Measurements from ENCODE around the gene ARMC2. TPM values are rescaled to one million over a fixed set of nuclear protein-coding genes. Genes with fewer than 3 reads are reported as not detected.

Gene ARMC2
- polyA plus RNA-seq, 2 of the 4 experiments (the other 2 are of a cell fraction): 2.1 to 4.9 TPM

DNA sequence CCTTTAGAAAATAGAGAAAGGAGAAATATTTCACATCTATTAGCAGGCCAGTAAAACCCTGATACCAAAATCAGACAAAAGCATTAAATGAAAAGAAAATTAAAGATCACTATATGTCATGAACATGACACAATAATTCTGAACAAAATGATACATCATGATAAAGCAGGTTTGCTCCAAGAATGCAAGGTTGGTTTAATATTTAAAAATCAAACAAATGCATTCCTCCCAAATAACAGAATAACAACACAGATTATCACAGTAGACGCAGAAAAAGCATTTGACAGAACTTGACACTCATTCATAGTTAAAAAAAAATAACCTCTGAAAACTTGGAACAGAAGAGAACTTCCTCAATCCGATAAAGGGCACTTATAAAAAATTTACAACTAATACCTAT lies 22.9 kb upstream of the ARMC2 start:
- Histone ChIP-seq H3K27ac (no peak overlapping the region), H3K4me1 (no peaks in the 10 kb centered on the region), H3K4me2 (no peak overlapping the region), H3K4me3 (no peak overlapping the region), H3K9me3 (peaks cover 3% of the 10 kb centered on the region; the same call in 1 of the 3 replicates)
- no peak for TF ChIP-seq HEYL (CRISPR knock-in tag; IDR thresholded peaks at IDR 0.05)
- TF ChIP-seq HDAC2 (IDR thresholded peaks at IDR 0.05): no peak
- no peak for TF ChIP-seq TP53 (CRISPR knock-in tag; IDR thresholded peaks at IDR 0.05)
- no peak for TF ChIP-seq EP300 (IDR thresholded peaks at IDR 0.05)
- TF ChIP-seq SREBF2 (IDR thresholded peaks at IDR 0.05): no peak
- no peak for TF ChIP-seq FOSL2 (IDR thresholded peaks at IDR 0.05)
- TF ChIP-seq FOSL2 (CRISPR knock-in tag; IDR thresholded peaks at IDR 0.05): no peak
- TF ChIP-seq, protein P1, sequence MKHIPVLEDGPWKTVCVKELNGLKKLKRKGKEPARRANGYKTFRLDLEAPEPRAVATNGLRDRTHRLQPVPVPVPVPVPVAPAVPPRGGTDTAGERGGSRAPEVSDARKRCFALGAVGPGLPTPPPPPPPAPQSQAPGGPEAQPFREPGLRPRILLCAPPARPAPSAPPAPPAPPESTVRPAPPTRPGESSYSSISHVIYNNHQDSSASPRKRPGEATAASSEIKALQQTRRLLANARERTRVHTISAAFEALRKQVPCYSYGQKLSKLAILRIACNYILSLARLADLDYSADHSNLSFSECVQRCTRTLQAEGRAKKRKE (CRISPR knock-in tag; IDR thresholded peaks at IDR 0.05; ENCODE audit: low read depth): no peak
- TF ChIP-seq KDM1A (IDR thresholded peaks at IDR 0.05; ENCODE audit: low read depth): no peak
- TF ChIP-seq MAX (IDR thresholded peaks at IDR 0.05): no peak
- no peak for TF ChIP-seq NR3C1 (IDR thresholded peaks at IDR 0.05)
- no peak for TF ChIP-seq POLR2AphosphoS2 (conservative IDR thresholded peaks at IDR 0.05; ENCODE audit: low read length)
- TF ChIP-seq, protein P2, sequence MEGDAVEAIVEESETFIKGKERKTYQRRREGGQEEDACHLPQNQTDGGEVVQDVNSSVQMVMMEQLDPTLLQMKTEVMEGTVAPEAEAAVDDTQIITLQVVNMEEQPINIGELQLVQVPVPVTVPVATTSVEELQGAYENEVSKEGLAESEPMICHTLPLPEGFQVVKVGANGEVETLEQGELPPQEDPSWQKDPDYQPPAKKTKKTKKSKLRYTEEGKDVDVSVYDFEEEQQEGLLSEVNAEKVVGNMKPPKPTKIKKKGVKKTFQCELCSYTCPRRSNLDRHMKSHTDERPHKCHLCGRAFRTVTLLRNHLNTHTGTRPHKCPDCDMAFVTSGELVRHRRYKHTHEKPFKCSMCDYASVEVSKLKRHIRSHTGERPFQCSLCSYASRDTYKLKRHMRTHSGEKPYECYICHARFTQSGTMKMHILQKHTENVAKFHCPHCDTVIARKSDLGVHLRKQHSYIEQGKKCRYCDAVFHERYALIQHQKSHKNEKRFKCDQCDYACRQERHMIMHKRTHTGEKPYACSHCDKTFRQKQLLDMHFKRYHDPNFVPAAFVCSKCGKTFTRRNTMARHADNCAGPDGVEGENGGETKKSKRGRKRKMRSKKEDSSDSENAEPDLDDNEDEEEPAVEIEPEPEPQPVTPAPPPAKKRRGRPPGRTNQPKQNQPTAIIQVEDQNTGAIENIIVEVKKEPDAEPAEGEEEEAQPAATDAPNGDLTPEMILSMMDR (IDR thresholded peaks at IDR 0.05): no peak
- TF ChIP-seq, protein P3, sequence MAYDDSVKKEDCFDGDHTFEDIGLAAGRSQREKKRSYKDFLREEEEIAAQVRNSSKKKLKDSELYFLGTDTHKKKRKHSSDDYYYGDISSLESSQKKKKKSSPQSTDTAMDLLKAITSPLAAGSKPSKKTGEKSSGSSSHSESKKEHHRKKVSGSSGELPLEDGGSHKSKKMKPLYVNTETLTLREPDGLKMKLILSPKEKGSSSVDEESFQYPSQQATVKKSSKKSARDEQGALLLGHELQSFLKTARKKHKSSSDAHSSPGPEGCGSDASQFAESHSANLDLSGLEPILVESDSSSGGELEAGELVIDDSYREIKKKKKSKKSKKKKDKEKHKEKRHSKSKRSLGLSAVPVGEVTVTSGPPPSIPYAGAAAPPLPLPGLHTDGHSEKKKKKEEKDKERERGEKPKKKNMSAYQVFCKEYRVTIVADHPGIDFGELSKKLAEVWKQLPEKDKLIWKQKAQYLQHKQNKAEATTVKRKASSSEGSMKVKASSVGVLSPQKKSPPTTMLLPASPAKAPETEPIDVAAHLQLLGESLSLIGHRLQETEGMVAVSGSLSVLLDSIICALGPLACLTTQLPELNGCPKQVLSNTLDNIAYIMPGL (CRISPR knock-in tag; IDR thresholded peaks at IDR 0.05; ENCODE audit: borderline replicate concordance): no peak
- no peak for TF ChIP-seq CBX2 (IDR thresholded peaks at IDR 0.05; ENCODE audit: borderline replicate concordance, low read depth)
- no peak for TF ChIP-seq POLR2A (IDR thresholded peaks at IDR 0.05; ENCODE audit: low read length)
- POLR2A ChIA-PET: no interaction called here
- FAIRE-seq (no peak), ATAC-seq (no peak), DNase-seq (ENCODE audit: low read depth in 1 of 2, low spot score in 1 of 2) (no peak)
- WGBS (ENCODE audit: missing lambda C conversion rate): 27% methylated on average over 2 of the region's 2 CpGs
- CTCF ChIA-PET: no interaction called here

- H3K4me2 ChIP-seq: no peak overlapping the region
- no peak overlapping the region for H3K4me3 ChIP-seq
- TF ChIP-seq ZNF302 (CRISPR knock-in tag; IDR thresholded peaks at IDR 0.05) (no peak), MAX (IDR thresholded peaks at IDR 0.05) (no peak)
- DNase-seq (ENCODE audit: low read depth in 1 of 2, low spot score in 1 of 2) (no peak), ATAC-seq (no peak), FAIRE-seq (no peak)
- CTCF ChIA-PET: interaction anchor here (2.7 kb wide), 1 partner anchor 289 kb away, joined by 13 read pairs; no protein-coding TSS in a partner anchor
- no peaks in the 10 kb centered on the region for H3K4me1 ChIP-seq
- WGBS (ENCODE audit: missing lambda C conversion rate): 63% methylated on average over 5 of the region's 5 CpGs
- POLR2A ChIA-PET: no interaction called here
- H3K27ac ChIP-seq: no peak overlapping the region
- no peaks in the 10 kb centered on the region for H3K9me3 ChIP-seq
Observed at GRCh38 chr6:108831104-108831503, 17.1 kb upstream of the ARMC2 start.

DNA sequence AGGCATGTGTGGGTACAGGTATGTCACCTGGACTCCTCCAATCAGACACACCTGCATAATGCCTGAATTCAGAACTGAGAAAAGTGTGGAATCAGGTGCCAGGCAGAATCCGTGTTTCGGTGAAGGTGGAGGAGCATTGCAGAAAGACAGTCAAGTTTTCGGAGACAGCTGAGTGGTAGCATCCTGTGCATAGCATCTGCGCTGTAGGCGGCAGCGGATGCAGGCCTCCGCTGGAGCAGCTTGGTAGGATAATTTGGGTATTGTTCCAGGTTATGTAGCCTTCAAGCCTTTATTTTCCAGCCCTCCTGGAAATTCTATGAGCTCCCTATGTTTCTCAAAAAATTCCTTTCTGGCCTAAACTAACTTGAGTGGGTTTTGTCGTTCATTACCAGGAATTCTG lies 15.5 kb upstream of the ARMC2 start:
- ATAC-seq (no peak), FAIRE-seq (no peak), DNase-seq (ENCODE audit: low read depth in 1 of 2, low spot score in 1 of 2) (no peak)
- H3K27ac ChIP-seq: no peak overlapping the region
- H3K4me1 ChIP-seq: no peaks in the 10 kb centered on the region
- POLR2A ChIA-PET: no interaction called here
- CTCF ChIA-PET: interaction anchor here (2.7 kb wide), 1 partner anchor 291 kb away, joined by 13 read pairs; no protein-coding TSS in a partner anchor
- WGBS (ENCODE audit: missing lambda C conversion rate): 85% methylated on average over 8 of the region's 8 CpGs
- H3K4me2 ChIP-seq: no peak overlapping the region
- H3K9me3 ChIP-seq: no peaks in the 10 kb centered on the region
- H3K4me3 ChIP-seq: no peak overlapping the region
- TF ChIP-seq, protein P2 (IDR thresholded peaks at IDR 0.05): no peak
- TF ChIP-seq FOSL2 (IDR thresholded peaks at IDR 0.05) (no peak), FOSL2 (CRISPR knock-in tag; IDR thresholded peaks at IDR 0.05) (no peak), MAFK (IDR thresholded peaks at IDR 0.05; ENCODE audit: partially characterized antibody) (no peak), BHLHE40 (IDR thresholded peaks at IDR 0.05; ENCODE audit: low read depth, low read length) (no peak), HOXA7 (CRISPR knock-in tag; IDR thresholded peaks at IDR 0.05) (no peak), KDM1A (IDR thresholded peaks at IDR 0.05; ENCODE audit: low read depth) (no peak), ZC3H11A (IDR thresholded peaks at IDR 0.05) (no peak), ZNF302 (CRISPR knock-in tag; IDR thresholded peaks at IDR 0.05) (no peak), NFE2L2 (conservative IDR thresholded peaks at IDR 0.05; ENCODE audit: low read length) (no peak), CBX8 (IDR thresholded peaks at IDR 0.05) (no peak), ESRRA (IDR thresholded peaks at IDR 0.05; ENCODE audit: borderline replicate concordance, low read length) (no peak), CHD2 (IDR thresholded peaks at IDR 0.05; ENCODE audit: low read length, partially characterized antibody) (no peak), SREBF2 (IDR thresholded peaks at IDR 0.05) (no peak), CBX2 (IDR thresholded peaks at IDR 0.05; ENCODE audit: borderline replicate concordance, low read depth) (no peak)
- TF ChIP-seq, protein P4, sequence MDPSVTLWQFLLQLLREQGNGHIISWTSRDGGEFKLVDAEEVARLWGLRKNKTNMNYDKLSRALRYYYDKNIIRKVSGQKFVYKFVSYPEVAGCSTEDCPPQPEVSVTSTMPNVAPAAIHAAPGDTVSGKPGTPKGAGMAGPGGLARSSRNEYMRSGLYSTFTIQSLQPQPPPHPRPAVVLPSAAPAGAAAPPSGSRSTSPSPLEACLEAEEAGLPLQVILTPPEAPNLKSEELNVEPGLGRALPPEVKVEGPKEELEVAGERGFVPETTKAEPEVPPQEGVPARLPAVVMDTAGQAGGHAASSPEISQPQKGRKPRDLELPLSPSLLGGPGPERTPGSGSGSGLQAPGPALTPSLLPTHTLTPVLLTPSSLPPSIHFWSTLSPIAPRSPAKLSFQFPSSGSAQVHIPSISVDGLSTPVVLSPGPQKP (IDR thresholded peaks at IDR 0.05; ENCODE audit: low read depth, low read length): no peak
